HL-60 (cell line): ENCODE results near the gene NRIP1.

Experiments
- GABPA ChIP-seq: IDR thresholded peaks from 2 replicates; pipeline ENCODE4 v1.6.1; 2012; ENCODE audit warnings: low read depth
- POLR2AphosphoS5 ChIP-seq: IDR thresholded peaks from 2 replicates; pipeline ENCODE4 v1.6.1; 2012; ENCODE audit warnings: low read depth
- TF ChIP-seq, protein P1 (sequence below): IDR thresholded peaks from one replicate; pipeline ENCODE4 v1.5.1; 2011; ENCODE audit warnings: low read length, control low read depth, inconsistent platforms; ENCODE audit not compliant: insufficient read depth
- TF ChIP-seq, protein P2 (sequence below): IDR thresholded peaks from 2 replicates; pipeline ENCODE4 v1.6.1; 2012; ENCODE audit warnings: low read depth; ENCODE audit not compliant: insufficient replicate concordance

DNA sequence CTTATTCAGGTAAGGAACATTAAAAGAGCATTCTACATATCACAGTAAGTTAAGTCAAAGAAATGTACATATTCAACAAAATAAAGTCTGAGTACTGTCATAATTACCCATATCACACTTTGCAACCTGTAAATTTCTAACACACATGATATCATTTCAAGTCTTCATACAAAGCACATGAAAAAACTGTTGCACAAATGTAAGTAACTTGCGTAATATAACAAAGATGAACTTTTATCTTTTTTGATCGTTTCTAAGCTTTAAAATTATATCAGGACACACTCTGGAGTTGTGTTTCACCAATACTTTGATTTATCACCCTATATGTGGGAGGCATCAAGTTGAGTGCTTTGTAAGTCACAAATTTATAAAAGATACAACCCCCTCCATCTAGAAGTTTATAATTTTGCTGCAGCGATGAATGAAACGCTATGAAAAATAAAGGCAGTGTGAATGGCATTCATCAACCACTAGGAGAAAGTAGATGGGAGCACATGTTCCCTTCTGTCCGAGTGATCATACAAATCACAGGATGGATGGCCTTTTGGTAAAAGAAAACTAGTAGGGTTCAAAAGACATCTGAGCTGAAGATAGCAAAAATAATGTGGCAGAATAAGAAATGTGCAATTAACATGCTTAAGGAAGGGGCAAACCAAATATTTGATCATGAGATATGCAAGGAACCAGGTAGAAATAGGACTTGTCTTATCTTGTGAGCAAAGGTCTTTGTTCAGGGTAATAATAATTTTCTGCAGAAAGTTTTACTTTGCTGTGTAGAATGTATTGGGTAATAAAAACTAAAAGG, 27.5 kb downstream of the NRIP1 start:
- TF ChIP-seq, protein P1, sequence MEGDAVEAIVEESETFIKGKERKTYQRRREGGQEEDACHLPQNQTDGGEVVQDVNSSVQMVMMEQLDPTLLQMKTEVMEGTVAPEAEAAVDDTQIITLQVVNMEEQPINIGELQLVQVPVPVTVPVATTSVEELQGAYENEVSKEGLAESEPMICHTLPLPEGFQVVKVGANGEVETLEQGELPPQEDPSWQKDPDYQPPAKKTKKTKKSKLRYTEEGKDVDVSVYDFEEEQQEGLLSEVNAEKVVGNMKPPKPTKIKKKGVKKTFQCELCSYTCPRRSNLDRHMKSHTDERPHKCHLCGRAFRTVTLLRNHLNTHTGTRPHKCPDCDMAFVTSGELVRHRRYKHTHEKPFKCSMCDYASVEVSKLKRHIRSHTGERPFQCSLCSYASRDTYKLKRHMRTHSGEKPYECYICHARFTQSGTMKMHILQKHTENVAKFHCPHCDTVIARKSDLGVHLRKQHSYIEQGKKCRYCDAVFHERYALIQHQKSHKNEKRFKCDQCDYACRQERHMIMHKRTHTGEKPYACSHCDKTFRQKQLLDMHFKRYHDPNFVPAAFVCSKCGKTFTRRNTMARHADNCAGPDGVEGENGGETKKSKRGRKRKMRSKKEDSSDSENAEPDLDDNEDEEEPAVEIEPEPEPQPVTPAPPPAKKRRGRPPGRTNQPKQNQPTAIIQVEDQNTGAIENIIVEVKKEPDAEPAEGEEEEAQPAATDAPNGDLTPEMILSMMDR: no peak
- TF ChIP-seq GABPA (no peak), POLR2AphosphoS5 (no peak)
- TF ChIP-seq, protein P2, sequence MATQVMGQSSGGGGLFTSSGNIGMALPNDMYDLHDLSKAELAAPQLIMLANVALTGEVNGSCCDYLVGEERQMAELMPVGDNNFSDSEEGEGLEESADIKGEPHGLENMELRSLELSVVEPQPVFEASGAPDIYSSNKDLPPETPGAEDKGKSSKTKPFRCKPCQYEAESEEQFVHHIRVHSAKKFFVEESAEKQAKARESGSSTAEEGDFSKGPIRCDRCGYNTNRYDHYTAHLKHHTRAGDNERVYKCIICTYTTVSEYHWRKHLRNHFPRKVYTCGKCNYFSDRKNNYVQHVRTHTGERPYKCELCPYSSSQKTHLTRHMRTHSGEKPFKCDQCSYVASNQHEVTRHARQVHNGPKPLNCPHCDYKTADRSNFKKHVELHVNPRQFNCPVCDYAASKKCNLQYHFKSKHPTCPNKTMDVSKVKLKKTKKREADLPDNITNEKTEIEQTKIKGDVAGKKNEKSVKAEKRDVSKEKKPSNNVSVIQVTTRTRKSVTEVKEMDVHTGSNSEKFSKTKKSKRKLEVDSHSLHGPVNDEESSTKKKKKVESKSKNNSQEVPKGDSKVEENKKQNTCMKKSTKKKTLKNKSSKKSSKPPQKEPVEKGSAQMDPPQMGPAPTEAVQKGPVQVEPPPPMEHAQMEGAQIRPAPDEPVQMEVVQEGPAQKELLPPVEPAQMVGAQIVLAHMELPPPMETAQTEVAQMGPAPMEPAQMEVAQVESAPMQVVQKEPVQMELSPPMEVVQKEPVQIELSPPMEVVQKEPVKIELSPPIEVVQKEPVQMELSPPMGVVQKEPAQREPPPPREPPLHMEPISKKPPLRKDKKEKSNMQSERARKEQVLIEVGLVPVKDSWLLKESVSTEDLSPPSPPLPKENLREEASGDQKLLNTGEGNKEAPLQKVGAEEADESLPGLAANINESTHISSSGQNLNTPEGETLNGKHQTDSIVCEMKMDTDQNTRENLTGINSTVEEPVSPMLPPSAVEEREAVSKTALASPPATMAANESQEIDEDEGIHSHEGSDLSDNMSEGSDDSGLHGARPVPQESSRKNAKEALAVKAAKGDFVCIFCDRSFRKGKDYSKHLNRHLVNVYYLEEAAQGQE: no peak
